IPS-18a (cell line): ENCODE data around the gene CAPN3.
"Not testable (repeated sequence)": the region's sequence is repeated elsewhere in the genome, so short reads cannot be mapped to it uniquely, and the experiment has no call there.

Experiments used
- H3K27ac ChIP-seq: one replicate; pipeline ENCODE4 v1.5.1; 2013; ENCODE audit warnings: low read length
- H3K27me3 ChIP-seq: one replicate; pipeline ENCODE4 v1.6.1; 2013; ENCODE audit warnings: mild to moderate bottlenecking, low read length; ENCODE audit not compliant: control insufficient read depth, insufficient read depth
- H3K36me3 ChIP-seq: one replicate; pipeline ENCODE4 v1.6.1; 2013; ENCODE audit warnings: low read depth, low read length; ENCODE audit not compliant: control insufficient read depth
- H3K4me1 ChIP-seq: one replicate; pipeline ENCODE4 v1.6.1; 2013; ENCODE audit warnings: low read depth, low read length; ENCODE audit not compliant: control insufficient read depth
- H3K4me3 ChIP-seq: one replicate; pipeline ENCODE4 v1.5.1; 2013; ENCODE audit warnings: low read length
- H3K9ac ChIP-seq: one replicate; pipeline ENCODE4 v1.6.1; 2013; ENCODE audit warnings: mild to moderate bottlenecking, low read length, moderate library complexity
- H3K9me3 ChIP-seq: one replicate; pipeline ENCODE4 v1.6.1; 2013; ENCODE audit warnings: low read depth, low read length; ENCODE audit not compliant: control insufficient read depth

The CAPN3 gene

GRCh38 chr15:42336650-42337049 is 22.7 kb upstream of the CAPN3 start:
- H3K27me3 ChIP-seq, H3K9ac ChIP-seq, H3K4me3 ChIP-seq, H3K9me3 ChIP-seq, H3K4me1 ChIP-seq, H3K27ac ChIP-seq, H3K36me3 ChIP-seq: not testable (repeated sequence)

GRCh38 chr15:42337104-42337503 is 22.2 kb upstream of the CAPN3 start:
- H3K36me3 ChIP-seq, H3K27ac ChIP-seq, H3K9me3 ChIP-seq, H3K4me1 ChIP-seq, H3K27me3 ChIP-seq, H3K9ac ChIP-seq, H3K4me3 ChIP-seq: not testable (repeated sequence)

DNA sequence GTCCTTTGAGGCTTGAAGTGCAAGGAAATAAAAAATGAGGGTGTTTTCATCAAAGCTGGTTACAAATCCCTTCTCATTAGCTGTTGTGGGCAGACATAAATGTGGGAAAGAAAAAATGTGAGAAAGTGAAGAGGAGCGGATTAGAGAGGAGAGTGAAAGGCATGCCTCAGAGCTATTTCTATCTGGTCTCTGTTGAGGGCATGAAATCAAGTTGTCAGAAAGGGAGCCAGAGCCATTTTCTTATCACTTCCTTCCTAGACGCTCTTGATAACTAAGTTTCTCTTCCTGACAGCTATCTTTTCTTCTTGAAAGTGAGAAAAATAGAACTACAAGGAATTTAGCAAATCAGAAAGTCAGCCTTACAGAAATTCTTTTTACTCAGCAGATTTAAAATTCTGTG is 20.8 kb upstream of the CAPN3 start:
- H3K9me3 ChIP-seq, result no peaks in the 10 kb centered on the region
- H3K27ac ChIP-seq, result no peak overlapping the region
- no peak overlapping the region for H3K4me3 ChIP-seq
- H3K27me3 ChIP-seq, result no peaks in the 10 kb centered on the region
- H3K4me1 ChIP-seq, result no peaks in the 10 kb centered on the region
- H3K36me3 ChIP-seq, result no peaks in the 10 kb centered on the region
- H3K9ac ChIP-seq, result no peak overlapping the region

DNA sequence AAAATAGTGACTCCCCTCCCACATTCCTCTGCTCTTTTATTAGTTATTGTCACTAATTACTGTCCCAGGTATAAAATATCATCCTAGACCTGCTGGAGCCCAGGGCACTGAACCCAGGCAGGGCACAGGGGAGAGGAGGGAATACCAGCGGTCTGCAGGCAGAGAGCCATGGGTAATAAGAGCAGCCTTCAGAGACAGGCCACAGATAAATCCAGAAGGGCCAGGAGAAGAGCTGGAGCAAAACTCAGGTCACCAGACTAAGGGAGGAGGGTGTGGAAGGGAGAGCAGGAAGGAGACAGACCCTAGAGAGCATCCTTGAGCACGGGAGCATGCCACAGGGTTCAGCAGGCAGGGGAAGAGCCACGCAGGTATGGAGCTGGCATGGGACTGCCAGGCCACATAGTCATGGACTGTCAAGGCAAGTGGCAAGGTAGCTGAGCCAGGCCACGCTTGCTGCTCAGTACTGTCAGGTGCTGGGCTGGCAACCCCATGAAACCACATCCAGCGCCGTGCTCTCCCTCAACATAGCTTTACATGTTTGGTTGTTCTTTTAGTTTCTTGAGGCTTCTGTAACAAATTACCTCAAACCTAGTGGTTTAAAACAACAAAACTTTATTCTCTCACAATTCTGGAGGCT is 15.6 kb upstream of the CAPN3 start:
- H3K9ac ChIP-seq, result no peak overlapping the region
- no peaks in the 10 kb centered on the region for H3K9me3 ChIP-seq
- H3K36me3 ChIP-seq, result no peaks in the 10 kb centered on the region
- no peak overlapping the region for H3K27ac ChIP-seq
- no peaks in the 10 kb centered on the region for H3K4me1 ChIP-seq
- no peaks in the 10 kb centered on the region for H3K27me3 ChIP-seq
- no peak overlapping the region for H3K4me3 ChIP-seq

DNA sequence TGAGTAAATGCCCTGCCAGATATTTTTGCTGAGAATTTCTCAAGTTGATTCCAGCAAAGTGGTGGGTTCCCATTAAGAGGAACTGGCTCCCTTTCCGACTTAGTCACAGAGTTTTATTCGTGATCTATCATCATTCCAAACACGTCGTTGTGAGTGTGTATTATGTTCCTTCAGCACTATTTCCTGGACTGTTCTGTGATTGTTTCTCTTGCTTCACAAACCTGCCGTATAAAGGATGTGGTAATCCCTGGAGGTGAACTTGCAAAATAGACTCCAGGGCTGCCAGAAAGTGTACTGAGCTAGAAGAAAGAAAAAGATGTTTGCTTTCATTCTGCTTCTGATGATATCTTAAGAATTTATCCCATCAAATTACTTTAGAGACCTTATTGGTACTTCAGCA is 14.5 kb upstream of the CAPN3 start:
- H3K36me3 ChIP-seq, result no peaks in the 10 kb centered on the region
- no peaks in the 10 kb centered on the region for H3K4me1 ChIP-seq

GRCh38 chr15:42345504-42345903 is 13.8 kb upstream of the CAPN3 start:
- no peak overlapping the region for H3K4me3 ChIP-seq
- no peaks in the 10 kb centered on the region for H3K4me1 ChIP-seq
- H3K27ac ChIP-seq, result no peak overlapping the region
- H3K27me3 ChIP-seq, result no peaks in the 10 kb centered on the region
- H3K9me3 ChIP-seq, result no peaks in the 10 kb centered on the region
- no peak overlapping the region for H3K9ac ChIP-seq
- no peaks in the 10 kb centered on the region for H3K36me3 ChIP-seq

More for the DNA sequence above, 14.5 kb upstream of the CAPN3 start:
- Histone ChIP-seq H3K9ac (no peak overlapping the region), H3K9me3 (no peaks in the 10 kb centered on the region), H3K27ac (no peak overlapping the region), H3K4me3 (no peak overlapping the region), H3K27me3 (no peaks in the 10 kb centered on the region)

GRCh38 chr15:42348083-42348482 is 11.2 kb upstream of the CAPN3 start:
- Histone ChIP-seq H3K4me3 (no peak overlapping the region), H3K9me3 (no peaks in the 10 kb centered on the region), H3K4me1 (no peaks in the 10 kb centered on the region), H3K27me3 (no peaks in the 10 kb centered on the region), H3K27ac (no peak overlapping the region), H3K9ac (no peak overlapping the region), H3K36me3 (no peaks in the 10 kb centered on the region)

DNA sequence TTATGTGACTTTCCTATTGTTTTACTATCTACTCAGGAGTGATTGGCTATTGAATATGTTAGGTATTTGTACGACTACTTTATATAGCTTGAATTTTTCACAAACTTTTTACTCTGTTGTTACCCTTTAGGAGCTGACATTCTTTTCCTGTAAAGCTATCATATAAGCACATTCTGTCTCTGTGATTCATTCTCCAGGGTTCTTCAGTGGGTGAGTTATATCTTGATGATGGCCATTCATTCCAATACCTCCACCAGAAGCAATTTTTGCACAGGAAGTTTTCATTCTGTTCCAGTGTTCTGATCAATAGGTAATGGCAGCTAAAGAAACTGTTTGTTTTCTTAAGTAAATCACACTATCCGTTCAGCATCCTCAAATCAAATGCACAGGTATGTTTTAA is 10.1 kb upstream of the CAPN3 start:
- Histone ChIP-seq H3K36me3 (no peaks in the 10 kb centered on the region), H3K4me1 (no peaks in the 10 kb centered on the region), H3K9me3 (no peaks in the 10 kb centered on the region), H3K9ac (no peak overlapping the region), H3K4me3 (no peak overlapping the region), H3K27me3 (no peaks in the 10 kb centered on the region), H3K27ac (no peak overlapping the region)

GRCh38 chr15:42352401-42352800 is 6.9 kb upstream of the CAPN3 start:
- H3K9ac ChIP-seq, result no peak overlapping the region

DNA sequence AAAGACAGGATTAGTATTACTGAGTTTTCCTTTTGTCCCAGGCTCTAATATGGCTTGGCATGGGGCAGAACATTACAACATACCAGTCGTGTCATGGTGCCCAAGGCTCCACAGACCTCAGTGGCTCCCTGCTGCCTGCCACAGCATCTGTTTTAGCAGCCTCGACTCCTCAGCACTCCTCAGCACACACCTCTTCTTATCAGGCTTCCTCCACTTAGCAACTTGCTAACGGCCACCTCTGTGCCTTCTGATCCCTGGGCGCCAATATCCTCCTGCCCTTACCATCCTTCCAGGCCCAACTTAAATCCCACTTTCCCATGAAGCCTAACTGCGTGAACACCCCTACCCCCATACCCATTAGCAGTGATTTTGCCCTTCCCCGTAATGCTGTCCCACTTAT is 6.2 kb upstream of the CAPN3 start:
- no peaks in the 10 kb centered on the region for H3K9me3 ChIP-seq
- no peak overlapping the region for H3K27ac ChIP-seq
- no peaks in the 10 kb centered on the region for H3K4me1 ChIP-seq
- no peaks in the 10 kb centered on the region for H3K36me3 ChIP-seq
- H3K9ac ChIP-seq, result no peak overlapping the region
- no peaks in the 10 kb centered on the region for H3K27me3 ChIP-seq
- no peak overlapping the region for H3K4me3 ChIP-seq

More at GRCh38 chr15:42352401-42352800, 6.9 kb upstream of the CAPN3 start:
- H3K27me3 ChIP-seq, result no peaks in the 10 kb centered on the region
- H3K9me3 ChIP-seq, result no peaks in the 10 kb centered on the region
- no peaks in the 10 kb centered on the region for H3K4me1 ChIP-seq
- no peaks in the 10 kb centered on the region for H3K36me3 ChIP-seq
- no peak overlapping the region for H3K4me3 ChIP-seq
- H3K27ac ChIP-seq, result no peak overlapping the region

DNA sequence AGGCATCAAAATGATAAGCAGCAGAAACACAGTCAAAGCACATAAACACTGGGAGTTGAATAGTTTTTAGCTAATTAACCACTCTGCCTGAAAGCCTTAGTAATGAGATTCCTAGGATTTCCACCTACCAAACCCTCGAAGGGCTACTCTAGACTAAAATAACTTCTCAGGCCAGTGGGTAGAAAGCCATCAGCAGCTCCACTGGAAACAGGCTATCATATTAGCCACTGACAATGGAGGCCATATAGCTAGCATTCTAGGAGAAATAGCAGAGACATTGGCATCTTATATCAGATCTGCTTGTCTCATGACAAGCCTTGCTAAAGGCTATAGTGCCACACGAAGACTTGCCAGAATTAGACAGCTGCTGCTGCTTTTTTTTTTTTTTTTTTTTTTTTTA is 4.5 kb upstream of the CAPN3 start:
- H3K27me3 ChIP-seq, result no peaks in the 10 kb centered on the region
- H3K27ac ChIP-seq, result no peak overlapping the region
- H3K4me1 ChIP-seq, result no peaks in the 10 kb centered on the region
- no peaks in the 10 kb centered on the region for H3K9me3 ChIP-seq
- H3K36me3 ChIP-seq, result no peaks in the 10 kb centered on the region
- H3K4me3 ChIP-seq, result no peak overlapping the region
- no peak overlapping the region for H3K9ac ChIP-seq

DNA sequence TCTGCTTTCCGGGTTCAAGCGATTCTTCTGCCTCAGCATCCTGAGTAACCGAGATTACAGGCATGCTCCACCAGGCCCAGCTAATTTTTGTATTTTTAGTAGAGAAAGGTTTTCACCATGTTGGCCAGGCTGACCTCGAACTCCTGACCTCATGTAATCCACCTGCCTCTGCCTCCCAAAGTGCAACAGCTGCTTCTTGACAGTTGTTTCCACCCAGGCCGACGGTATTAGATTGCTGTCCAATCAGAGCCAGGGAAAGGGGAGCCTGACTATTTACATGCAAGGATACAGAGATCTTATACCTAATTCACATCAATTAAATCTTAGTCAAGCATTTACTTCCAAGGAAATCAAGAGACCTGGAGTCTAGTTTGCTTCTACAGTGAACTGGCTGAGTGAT is 4.0 kb upstream of the CAPN3 start:
- Histone ChIP-seq H3K36me3 (no peaks in the 10 kb centered on the region), H3K4me1 (no peaks in the 10 kb centered on the region), H3K9me3 (no peaks in the 10 kb centered on the region), H3K27me3 (no peaks in the 10 kb centered on the region), H3K4me3 (no peak overlapping the region), H3K27ac (no peak overlapping the region), H3K9ac (no peak overlapping the region)
